Measurements from ENCODE around the gene ZFYVE9.
"Not testable (repeated sequence)": the region's sequence is repeated elsewhere in the genome, so short reads cannot be mapped to it uniquely, and the experiment has no call there.

DNA sequence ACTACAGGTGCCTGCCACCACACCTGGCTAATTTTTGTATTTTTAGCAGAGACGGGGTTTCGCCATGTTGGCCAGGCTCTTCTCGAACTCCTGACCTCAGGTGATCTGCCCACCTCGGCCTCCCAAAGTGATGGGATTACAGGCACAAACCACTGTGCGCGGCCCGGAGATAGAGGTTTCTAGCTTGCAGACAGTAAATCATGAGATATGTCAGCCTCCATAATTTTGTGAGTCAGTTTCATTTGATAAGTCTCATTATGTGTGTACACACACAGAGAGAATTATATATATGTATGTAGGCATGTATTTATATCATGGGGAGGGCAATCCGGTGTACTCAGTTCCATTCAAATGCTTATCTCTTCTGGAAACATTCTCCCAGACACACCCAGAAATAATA is 64.8 kb downstream of the ZFYVE9 start:
- TF ChIP-seq CTCF (IDR thresholded peaks at IDR 0.05); POLR2AphosphoS5 (IDR thresholded peaks at IDR 0.05; ENCODE audit: low read depth, low read length): not testable (repeated sequence)
